ENCODE measurements around the gene NUDCD3.

Gene NUDCD3
- 20.1 to 68.8 (median 57.2) reads per million in 17 experiments for total RNA-seq

GRCh38 chr7:44490351-44491200, at the start of gene NUDCD3:
TSS of gene NUDCD3 (minus strand) at chr7:44490658. CDS start at chr7:44490600, 58 bp downstream.
- peak; percentile 82 to 93 (median 88) for DNase-seq

- DNase-seq, result no peak
Measured at GRCh38 chr7:44539669-44540506, 49.4 kb upstream of the NUDCD3 start.

- DNase-seq, result no peak
Measured at GRCh38 chr7:44538798-44539668, 48.6 kb upstream of the NUDCD3 start.

- DNase-seq, result no peak
Measured at GRCh38 chr7:44538093-44538797, 47.8 kb upstream of the NUDCD3 start.

GRCh38 chr7:44537442-44537841, 47.0 kb upstream of the NUDCD3 start:
- DNase-seq, result no peak

- no peak for DNase-seq
Measured at GRCh38 chr7:44536090-44536489, 45.6 kb upstream of the NUDCD3 start.

- no peak for DNase-seq
Measured at GRCh38 chr7:44535348-44536064, 45.0 kb upstream of the NUDCD3 start.

GRCh38 chr7:44534501-44534900, 44.0 kb upstream of the NUDCD3 start:
- peak; percentile 57 to 74 (median 66) for DNase-seq

GRCh38 chr7:44534087-44534486, 43.6 kb upstream of the NUDCD3 start:
- DNase-seq, result no peak

GRCh38 chr7:44533301-44534055, 43.0 kb upstream of the NUDCD3 start:
- no peak for DNase-seq

- no peak for DNase-seq
Measured at GRCh38 chr7:44531421-44532380, 41.2 kb upstream of the NUDCD3 start.

- no peak for DNase-seq
Measured at GRCh38 chr7:44530990-44531389, 40.5 kb upstream of the NUDCD3 start.

GRCh38 chr7:44524811-44525388, 34.4 kb upstream of the NUDCD3 start:
- DNase-seq, result no peak

- DNase-seq, result no peak
Measured at GRCh38 chr7:44522315-44522714, 31.9 kb upstream of the NUDCD3 start.

- no peak for DNase-seq
Measured at GRCh38 chr7:44521347-44522095, 31.1 kb upstream of the NUDCD3 start.

- no peak for DNase-seq
Measured at GRCh38 chr7:44520574-44520973, 30.1 kb upstream of the NUDCD3 start.

- no peak for DNase-seq
Measured at GRCh38 chr7:44519546-44519945, 29.1 kb upstream of the NUDCD3 start.

- DNase-seq, result no peak
Measured at GRCh38 chr7:44518761-44519160, 28.3 kb upstream of the NUDCD3 start.

All from suppressor macrophage (primary cell).